Astrocyte of the spinal cord (primary cell): Measurements from ENCODE around the gene PLOD3.

Experiments
- DNase-seq: peaks from one replicate; pipeline ENCODE4 v3.0.0; 2011; ENCODE audit warnings: low read depth, low spot score
- H3K4me3 ChIP-seq: 2 replicates; pipeline ENCODE4 v1.5.1; 2011; ENCODE audit warnings: low read depth, mild to moderate bottlenecking, low read length, moderate library complexity
- CTCF ChIP-seq: IDR thresholded peaks from 2 replicates; pipeline ENCODE4 v1.5.1; 2012; ENCODE audit warnings: low read depth, mild to moderate bottlenecking, low read length, inconsistent platforms
- in situ Hi-C: cut with HindIII; loops from 2 replicates; pipeline ENCODE4 v1.10.0; 2017; ENCODE audit warnings: low sequenced_read_pairs

Gene PLOD3

GRCh38 chr7:101222275-101222830, 5.0 kb upstream of the PLOD3 start:
- TF ChIP-seq CTCF, result no peak
- in situ Hi-C loops, result no loop called here
- H3K4me3 ChIP-seq, result no peak overlapping the region
- no peak for DNase-seq

GRCh38 chr7:101220295-101220694, 2.9 kb upstream of the PLOD3 start:
- H3K4me3 ChIP-seq, result no peak overlapping the region
- in situ Hi-C loops, result no loop called here
- no peak for DNase-seq
- TF ChIP-seq CTCF, result no peak

- TF ChIP-seq CTCF, result no peak
- peak overlapping the region; percentile 73 for H3K4me3 ChIP-seq
- in situ Hi-C loops, result no loop called here
- no peak for DNase-seq
These were observed 1.1 kb upstream of the PLOD3 start for GRCh38 chr7:101218236-101219125.

GRCh38 chr7:101216860-101217387, 457 bp downstream of the PLOD3 start:
- H3K4me3 ChIP-seq, result peak overlapping the region; percentile 73
- in situ Hi-C loops, result no loop called here
- DNase-seq, result no peak
- TF ChIP-seq CTCF, result no peak

GRCh38 chr7:101216001-101216859, 1.2 kb downstream of the PLOD3 start:
- TF ChIP-seq CTCF, result no peak
- in situ Hi-C loops, result no loop called here
- peak overlapping the region; percentile 73 for H3K4me3 ChIP-seq
- DNase-seq, result peak; percentile 12

GRCh38 chr7:101212014-101212413, 5.4 kb downstream of the PLOD3 start:
- DNase-seq, result no peak
- in situ Hi-C loops, result no loop called here
- TF ChIP-seq CTCF, result no peak
- no peak overlapping the region for H3K4me3 ChIP-seq
